Activated CD4-positive, alpha-beta memory T cell treated with anti-CD3 and anti-CD28 coated beads, Interleukin-2, amount 10 ng/mL, durations not matched to agents 7 days and 5 days (primary cell): ENCODE results near the gene FBXW11. TPM values are rescaled to one million over a fixed set of nuclear protein-coding genes. Genes with fewer than 3 reads are reported as not detected.

ENCODE experiments used
- total RNA-seq, 2 experiments: library from RNA; stranded (reverse); gene quantifications; one replicate each; pipeline ENCODE4 v1.2.3, GENCODE V29; 2021

Gene FBXW11
- total RNA-seq, 2 experiments from 2014 or later = 37.4 to 38.8 TPM

Other genes starting within 250 kb of the FBXW11 start
- not detected for gene SMIM23, start 220.8 kb downstream of the FBXW11 start, total RNA-seq
- 100 to 1,000 TPM; 301 to 316 TPM for gene STK10, start 181.6 kb upstream of the FBXW11 start, total RNA-seq
- not detected for gene EFCAB9, start 187.5 kb upstream of the FBXW11 start, total RNA-seq